Measurements from ENCODE around the gene KRT86. TPM values are rescaled to one million over a fixed set of nuclear protein-coding genes. Genes with fewer than 3 reads are reported as not detected.

KRT86 gene
- total RNA-seq, 2 experiments from 2014 or later: not detected

GRCh38 chr12:52323416-52324152, 49.1 kb downstream of the KRT86 start:
- no peaks in the 10 kb centered on the region for H3K9me3 Mint-ChIP-seq
- H3K27me3 Mint-ChIP-seq: peaks cover 25% of the 10 kb centered on the region
- no peak for DNase-seq
- H3K36me3 Mint-ChIP-seq (ENCODE audit: low read depth): no peaks in the 10 kb centered on the region
- CTCF ChIA-PET: no interaction called here
- POLR2A ChIA-PET: no interaction called here
- no peak overlapping the region for H3K4me3 Mint-ChIP-seq
- H3K27ac Mint-ChIP-seq: no peak overlapping the region
- peaks cover 13% of the 10 kb centered on the region for H3K4me1 Mint-ChIP-seq

GRCh38 chr12:52324153-52324444, 49.7 kb downstream of the KRT86 start:
- ChIA-PET POLR2A (no interaction called here), CTCF (interaction anchor here (1.4 kb wide), 1 partner anchor 11 kb away, joined by 3 read pairs; no protein-coding TSS in a partner anchor)
- Mint-ChIP-seq H3K9me3 (no peaks in the 10 kb centered on the region), H3K4me1 (peaks cover 15% of the 10 kb centered on the region), H3K27me3 (peaks cover 21% of the 10 kb centered on the region), H3K36me3 (ENCODE audit: low read depth) (no peaks in the 10 kb centered on the region), H3K27ac (no peak overlapping the region), H3K4me3 (no peak overlapping the region)
- DNase-seq: no peak

GRCh38 chr12:52327052-52327829, 52.8 kb downstream of the KRT86 start:
- H3K27me3 Mint-ChIP-seq: peaks cover 5% of the 10 kb centered on the region
- CTCF ChIA-PET: interaction anchor here (0.6 to 3.1 kb wide), 17 partner anchors 9 to 555 kb away, joined by 3 to 17 read pairs (median 4); no protein-coding TSS in a partner anchor
- no peak overlapping the region for H3K4me3 Mint-ChIP-seq
- POLR2A ChIA-PET: no interaction called here
- no peak overlapping the region for H3K27ac Mint-ChIP-seq
- peak; percentile 87 for DNase-seq
- peaks cover 15% of the 10 kb centered on the region for H3K4me1 Mint-ChIP-seq
- no peaks in the 10 kb centered on the region for H3K36me3 Mint-ChIP-seq (ENCODE audit: low read depth)
- H3K9me3 Mint-ChIP-seq: no peaks in the 10 kb centered on the region

GRCh38 chr12:52327830-52328500, 53.5 kb downstream of the KRT86 start:
- CTCF ChIA-PET: interaction anchor here (0.5 to 3.1 kb wide), 19 partner anchors 8 to 554 kb away, joined by 3 to 17 read pairs (median 3); no protein-coding TSS in a partner anchor
- POLR2A ChIA-PET: no interaction called here
- no peaks in the 10 kb centered on the region for H3K9me3 Mint-ChIP-seq
- no peak for DNase-seq
- H3K27ac Mint-ChIP-seq: no peak overlapping the region
- H3K4me1 Mint-ChIP-seq: peaks cover 15% of the 10 kb centered on the region
- H3K4me3 Mint-ChIP-seq: no peak overlapping the region
- H3K36me3 Mint-ChIP-seq (ENCODE audit: low read depth): no peaks in the 10 kb centered on the region
- peaks cover 5% of the 10 kb centered on the region for H3K27me3 Mint-ChIP-seq

GRCh38 chr12:52331039-52331438, 56.6 kb downstream of the KRT86 start:
- Mint-ChIP-seq H3K27ac (no peak overlapping the region), H3K36me3 (ENCODE audit: low read depth) (no peaks in the 10 kb centered on the region), H3K27me3 (peaks cover 3% of the 10 kb centered on the region), H3K4me3 (no peak overlapping the region), H3K4me1 (peaks cover 15% of the 10 kb centered on the region), H3K9me3 (no peaks in the 10 kb centered on the region)
- ChIA-PET POLR2A (no interaction called here), CTCF (no interaction called here)
- DNase-seq: no peak

- POLR2A ChIA-PET: no interaction called here
- CTCF ChIA-PET: no interaction called here
- H3K36me3 Mint-ChIP-seq (ENCODE audit: low read depth): no peaks in the 10 kb centered on the region
- H3K27ac Mint-ChIP-seq: no peak overlapping the region
- no peak overlapping the region for H3K4me3 Mint-ChIP-seq
- DNase-seq: no peak
- H3K4me1 Mint-ChIP-seq: peaks cover 16% of the 10 kb centered on the region
- H3K9me3 Mint-ChIP-seq: no peaks in the 10 kb centered on the region
- H3K27me3 Mint-ChIP-seq: peaks cover 7% of the 10 kb centered on the region
These were observed 57.4 kb downstream of the KRT86 start for GRCh38 chr12:52331833-52332232.

- CTCF ChIA-PET: no interaction called here
These were observed 57.9 kb downstream of the KRT86 start for GRCh38 chr12:52332381-52332780.

GRCh38 chr12:52333321-52333720, 58.9 kb downstream of the KRT86 start:
- POLR2A ChIA-PET: no interaction called here
- CTCF ChIA-PET: no interaction called here
- no peak for DNase-seq
- H3K4me3 Mint-ChIP-seq: no peak overlapping the region
- H3K4me1 Mint-ChIP-seq: peaks cover 4% of the 10 kb centered on the region
- no peak overlapping the region for H3K27ac Mint-ChIP-seq
- H3K36me3 Mint-ChIP-seq (ENCODE audit: low read depth): no peaks in the 10 kb centered on the region
- H3K27me3 Mint-ChIP-seq: peaks cover 12% of the 10 kb centered on the region
- no peaks in the 10 kb centered on the region for H3K9me3 Mint-ChIP-seq

More at GRCh38 chr12:52332381-52332780, 57.9 kb downstream of the KRT86 start:
- POLR2A ChIA-PET: no interaction called here
- no peaks in the 10 kb centered on the region for H3K36me3 Mint-ChIP-seq (ENCODE audit: low read depth)
- H3K27ac Mint-ChIP-seq: no peak overlapping the region
- no peaks in the 10 kb centered on the region for H3K9me3 Mint-ChIP-seq
- DNase-seq: no peak
- peaks cover 10% of the 10 kb centered on the region for H3K4me1 Mint-ChIP-seq
- H3K4me3 Mint-ChIP-seq: no peak overlapping the region
- H3K27me3 Mint-ChIP-seq: peaks cover 7% of the 10 kb centered on the region

- Mint-ChIP-seq H3K4me3 (no peak overlapping the region), H3K27me3 (peaks cover 18% of the 10 kb centered on the region), H3K36me3 (ENCODE audit: low read depth) (no peaks in the 10 kb centered on the region), H3K27ac (no peak overlapping the region), H3K9me3 (no peaks in the 10 kb centered on the region), H3K4me1 (peaks cover 3% of the 10 kb centered on the region)
- DNase-seq: no peak
- POLR2A ChIA-PET: no interaction called here
- CTCF ChIA-PET: no interaction called here
These were observed 59.7 kb downstream of the KRT86 start for GRCh38 chr12:52334185-52334584.

- H3K4me1 Mint-ChIP-seq: peaks cover 3% of the 10 kb centered on the region
- CTCF ChIA-PET: interaction anchor here (1.1 kb wide), 1 partner anchor 8 kb away, joined by 4 read pairs; no protein-coding TSS in a partner anchor
- POLR2A ChIA-PET: no interaction called here
- H3K4me3 Mint-ChIP-seq: no peak overlapping the region
- DNase-seq: no peak
- H3K27ac Mint-ChIP-seq: no peak overlapping the region
- no peaks in the 10 kb centered on the region for H3K9me3 Mint-ChIP-seq
- peaks cover 18% of the 10 kb centered on the region for H3K27me3 Mint-ChIP-seq
- no peaks in the 10 kb centered on the region for H3K36me3 Mint-ChIP-seq (ENCODE audit: low read depth)
These were observed 61.3 kb downstream of the KRT86 start for GRCh38 chr12:52335598-52336262.

- no peak for DNase-seq
- no peak overlapping the region for H3K4me3 Mint-ChIP-seq
- no peak overlapping the region for H3K27ac Mint-ChIP-seq
- H3K9me3 Mint-ChIP-seq: no peaks in the 10 kb centered on the region
- H3K4me1 Mint-ChIP-seq: peaks cover 3% of the 10 kb centered on the region
- ChIA-PET CTCF (interaction anchor here (0.7 to 1.1 kb wide), 3 partner anchors 8 to 26 kb away, joined by 3 to 4 read pairs (median 3); no protein-coding TSS in a partner anchor), POLR2A (no interaction called here)
- no peaks in the 10 kb centered on the region for H3K36me3 Mint-ChIP-seq (ENCODE audit: low read depth)
- H3K27me3 Mint-ChIP-seq: peaks cover 18% of the 10 kb centered on the region
These were observed 62.2 kb downstream of the KRT86 start for GRCh38 chr12:52336641-52337040.

- POLR2A ChIA-PET: no interaction called here
- CTCF ChIA-PET: interaction anchor here (1.0 kb wide), 1 partner anchor 26 kb away, joined by 3 read pairs; no protein-coding TSS in a partner anchor
- Mint-ChIP-seq H3K36me3 (ENCODE audit: low read depth) (no peaks in the 10 kb centered on the region), H3K4me3 (no peak overlapping the region), H3K27me3 (peaks cover 18% of the 10 kb centered on the region), H3K9me3 (no peaks in the 10 kb centered on the region), H3K27ac (no peak overlapping the region), H3K4me1 (peaks cover 3% of the 10 kb centered on the region)
- no peak for DNase-seq
These were observed 62.6 kb downstream of the KRT86 start for GRCh38 chr12:52337054-52337453.
